Muscle layer of duodenum (tissue), 2 donors: ENCODE results near the gene MED6.

Experiments
- H3K27ac ChIP-seq: one replicate; pipeline ENCODE4 v1.7.0; 2013; ENCODE audit warnings: mild to moderate bottlenecking, low read length
- H3K27me3 ChIP-seq: one replicate; pipeline ENCODE4 v1.7.0; 2013; ENCODE audit warnings: low read depth, mild to moderate bottlenecking, control low read depth, low read length
- H3K36me3 ChIP-seq, 2 donors: one replicate each; pipeline ENCODE4 v1.7.0; 2013; ENCODE audit warnings: low read length in 2 of 2, control low read depth in 1 of 2, mild to moderate bottlenecking in 1 of 2; ENCODE audit not compliant: insufficient read depth in 2 of 2, control insufficient read depth in 1 of 2
- H3K4me1 ChIP-seq, 2 donors: one replicate each; pipeline ENCODE4 v1.7.0; 2013; ENCODE audit warnings: low read length in 2 of 2, mild to moderate bottlenecking in 2 of 2, control low read depth in 1 of 2, moderate library complexity in 1 of 2; ENCODE audit not compliant: insufficient read depth in 2 of 2, control insufficient read depth in 1 of 2
- H3K4me3 ChIP-seq, 2 donors: one replicate each; pipeline ENCODE4 v1.7.0; 2013; ENCODE audit warnings: low read length in 2 of 2, low read depth in 1 of 2, mild to moderate bottlenecking in 1 of 2
- H3K9me3 ChIP-seq, 2 donors: one replicate each; pipeline ENCODE4 v1.7.0; 2013; ENCODE audit warnings: low read length in 2 of 2, control low read depth in 1 of 2, mild to moderate bottlenecking in 1 of 2; ENCODE audit not compliant: control insufficient read depth in 1 of 2
- donor health status: healthy.

Gene MED6, protein sequence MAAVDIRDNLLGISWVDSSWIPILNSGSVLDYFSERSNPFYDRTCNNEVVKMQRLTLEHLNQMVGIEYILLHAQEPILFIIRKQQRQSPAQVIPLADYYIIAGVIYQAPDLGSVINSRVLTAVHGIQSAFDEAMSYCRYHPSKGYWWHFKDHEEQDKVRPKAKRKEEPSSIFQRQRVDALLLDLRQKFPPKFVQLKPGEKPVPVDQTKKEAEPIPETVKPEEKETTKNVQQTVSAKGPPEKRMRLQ

DNA sequence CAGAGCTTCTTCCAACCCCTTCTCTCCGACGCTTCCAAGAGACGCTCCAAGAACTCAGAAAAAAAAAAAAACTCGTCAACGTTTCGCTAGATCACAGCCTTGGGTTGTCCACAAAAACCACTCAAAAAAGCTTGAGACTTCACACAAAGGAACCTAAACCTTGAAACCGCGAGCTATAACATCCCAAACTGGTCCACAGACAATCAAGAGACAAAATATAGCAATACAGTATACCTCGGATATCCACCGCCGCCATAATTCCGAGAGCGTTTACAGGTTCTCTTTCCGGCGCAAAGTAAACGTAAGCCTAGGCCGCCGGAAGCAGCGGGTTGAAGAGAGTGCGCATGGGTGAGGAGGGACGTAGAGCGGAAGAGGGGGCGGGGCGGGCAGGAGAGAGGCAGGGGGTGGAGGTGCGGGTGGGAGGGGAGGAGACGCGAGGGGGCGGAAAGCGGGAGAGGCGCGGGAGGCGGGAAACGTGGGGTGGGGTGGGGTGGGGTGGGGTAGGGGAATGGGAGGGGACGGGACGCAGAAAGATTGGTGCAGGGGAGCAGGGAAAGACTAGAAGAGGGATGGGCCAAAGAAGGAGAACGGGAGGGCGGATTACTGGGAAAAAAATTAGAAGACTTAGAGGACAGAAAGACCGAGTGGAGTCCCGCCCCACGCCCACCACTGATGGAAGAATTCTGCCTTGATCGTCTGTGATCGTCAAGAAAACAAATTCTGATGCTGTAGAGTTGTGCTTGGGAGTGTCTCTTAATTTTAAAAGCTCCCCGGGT lies at the start of gene MED6:
TSS of gene MED6 (minus strand) at position 274 of the 776 bp plus-strand sequence. CDS start at position 256, 18 bp downstream.
- Histone ChIP-seq H3K9me3 (no peaks in the 10 kb centered on the region), H3K4me3 (peak within 1 kb of the TSS; percentile 91 to 99), H3K27ac (peak within 1 kb of the TSS; percentile 85), H3K4me1 (peaks cover 0 to 12% of the 10 kb centered on the region in 2 donors), H3K36me3 (peaks cover 9 to 14% of the 10 kb centered on the region in 2 donors), H3K27me3 (no peaks in the 10 kb centered on the region)

DNA sequence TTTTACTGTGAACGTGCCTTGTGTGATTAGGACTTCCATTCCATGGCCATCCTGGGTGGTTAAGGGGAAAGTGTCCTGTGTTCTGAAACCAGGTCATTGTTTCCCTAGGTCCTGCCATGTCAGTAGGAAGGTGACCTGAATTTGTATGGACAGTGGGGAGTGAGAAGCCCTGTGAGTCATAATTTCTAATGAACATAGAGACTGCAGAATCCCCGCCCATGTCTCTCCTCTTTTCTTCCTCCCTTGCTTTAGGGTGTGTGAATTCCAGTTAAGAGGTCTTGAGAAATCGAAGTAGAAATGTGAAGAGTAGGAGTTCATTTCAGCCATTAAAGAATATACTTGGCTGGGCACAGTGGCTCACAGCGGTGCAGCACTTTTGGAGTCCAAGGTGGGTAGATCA lies 49.3 kb upstream of the MED6 start:
- H3K36me3 ChIP-seq: no peaks in the 10 kb centered on the region
- no peak overlapping the region for H3K27ac ChIP-seq
- no peak overlapping the region for H3K4me3 ChIP-seq
- no peaks in the 10 kb centered on the region for H3K4me1 ChIP-seq
- H3K9me3 ChIP-seq: no peaks in the 10 kb centered on the region
- H3K27me3 ChIP-seq: no peaks in the 10 kb centered on the region

DNA sequence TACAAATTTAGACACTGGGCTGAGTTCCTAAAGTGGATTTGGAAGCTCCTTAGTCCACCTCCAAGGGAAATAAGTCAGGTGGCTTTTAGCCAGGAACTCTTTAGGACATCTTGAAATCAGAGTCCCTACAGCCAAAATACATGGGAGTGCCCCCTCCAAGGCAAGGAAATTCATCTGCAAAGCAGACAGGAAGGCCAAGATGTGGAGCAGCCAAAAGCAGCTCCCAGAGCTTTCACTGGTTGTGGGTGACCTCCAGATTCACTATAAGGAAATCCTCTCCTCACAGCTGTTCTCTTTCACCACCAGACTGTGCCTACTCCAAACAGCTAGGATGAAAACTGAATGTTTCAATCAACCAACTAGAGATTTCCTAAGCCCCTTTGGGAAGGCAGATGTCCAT lies 47.9 kb upstream of the MED6 start:
- Histone ChIP-seq H3K27ac (no peak overlapping the region), H3K4me3 (no peak overlapping the region), H3K36me3 (no peaks in the 10 kb centered on the region), H3K27me3 (peaks cover 2% of the 10 kb centered on the region), H3K4me1 (no peaks in the 10 kb centered on the region), H3K9me3 (no peaks in the 10 kb centered on the region)

DNA sequence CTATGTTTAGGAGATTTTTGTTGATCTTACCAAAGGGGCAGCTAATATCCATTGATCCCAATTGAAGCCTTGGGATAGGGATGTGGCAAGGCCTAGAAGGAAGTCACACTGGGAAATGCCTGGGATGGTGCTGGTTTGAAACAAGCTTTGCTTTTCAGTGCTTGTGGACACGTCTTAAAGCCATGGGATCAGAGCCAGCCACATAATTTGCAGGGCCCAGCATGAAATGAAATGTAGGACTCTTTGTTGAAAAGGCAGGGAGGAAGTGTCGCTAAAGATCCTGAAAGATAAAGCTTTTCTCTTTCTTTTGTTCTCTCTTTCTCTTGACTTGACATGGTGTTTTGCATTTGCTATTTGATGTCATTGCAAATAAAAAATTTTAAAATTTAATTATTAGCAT lies 46.2 kb upstream of the MED6 start:
- Histone ChIP-seq H3K27ac (no peak overlapping the region), H3K4me1 (no peaks in the 10 kb centered on the region)

DNA sequence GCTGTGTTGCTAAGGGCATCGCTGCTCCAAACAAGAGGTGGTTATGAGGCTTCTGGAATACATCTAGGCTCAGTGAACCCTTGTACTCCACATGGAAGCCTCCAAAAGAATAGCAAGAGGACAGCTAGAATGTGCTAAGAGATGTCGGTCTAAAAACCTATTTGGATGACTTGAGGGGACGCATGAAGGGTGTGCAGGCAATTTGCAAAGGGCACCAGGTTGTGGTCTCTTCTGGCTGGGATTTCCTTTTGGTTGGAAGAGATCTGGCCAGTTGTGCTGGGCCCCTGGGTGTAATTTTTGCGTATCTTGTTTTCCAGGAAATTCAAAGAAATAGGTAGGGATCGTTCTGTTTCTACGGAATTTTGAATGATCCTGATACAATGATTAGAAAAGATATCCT lies 45.4 kb upstream of the MED6 start:
- H3K4me1 ChIP-seq: peaks cover 0 to 2% of the 10 kb centered on the region in 2 donors
- H3K27ac ChIP-seq: no peak overlapping the region

More for the DNA sequence above, 46.2 kb upstream of the MED6 start:
- H3K4me3 ChIP-seq: no peak overlapping the region
- no peaks in the 10 kb centered on the region for H3K36me3 ChIP-seq
- H3K9me3 ChIP-seq: no peaks in the 10 kb centered on the region
- peaks cover 10% of the 10 kb centered on the region for H3K27me3 ChIP-seq

DNA sequence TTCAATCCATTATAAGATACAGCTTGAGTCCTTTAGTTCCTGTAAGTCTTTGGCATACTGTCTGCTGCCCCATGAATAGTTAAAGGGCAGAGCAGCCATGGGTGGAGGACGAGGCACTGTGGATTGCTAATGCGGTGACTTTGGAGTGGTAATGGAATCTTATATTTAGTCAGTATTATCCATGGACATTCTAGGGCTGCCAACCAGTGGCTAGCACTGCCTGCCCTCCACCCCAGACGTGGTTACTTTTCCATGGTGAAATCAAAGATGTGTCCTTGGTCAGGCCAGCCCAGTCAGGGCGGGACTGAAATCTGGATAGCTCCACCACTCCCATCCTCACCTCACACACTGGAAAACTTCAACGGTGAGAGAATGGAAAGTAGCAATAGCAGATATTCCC lies 43.5 kb upstream of the MED6 start:
- Histone ChIP-seq H3K9me3 (no peaks in the 10 kb centered on the region), H3K4me3 (no peak overlapping the region), H3K36me3 (no peaks in the 10 kb centered on the region), H3K27me3 (peaks cover 16% of the 10 kb centered on the region), H3K27ac (no peak overlapping the region), H3K4me1 (peaks cover 0 to 6% of the 10 kb centered on the region in 2 donors)

More for the DNA sequence above, 45.4 kb upstream of the MED6 start:
- Histone ChIP-seq H3K27me3 (peaks cover 10% of the 10 kb centered on the region), H3K4me3 (no peak overlapping the region), H3K9me3 (no peaks in the 10 kb centered on the region), H3K36me3 (no peaks in the 10 kb centered on the region)

DNA sequence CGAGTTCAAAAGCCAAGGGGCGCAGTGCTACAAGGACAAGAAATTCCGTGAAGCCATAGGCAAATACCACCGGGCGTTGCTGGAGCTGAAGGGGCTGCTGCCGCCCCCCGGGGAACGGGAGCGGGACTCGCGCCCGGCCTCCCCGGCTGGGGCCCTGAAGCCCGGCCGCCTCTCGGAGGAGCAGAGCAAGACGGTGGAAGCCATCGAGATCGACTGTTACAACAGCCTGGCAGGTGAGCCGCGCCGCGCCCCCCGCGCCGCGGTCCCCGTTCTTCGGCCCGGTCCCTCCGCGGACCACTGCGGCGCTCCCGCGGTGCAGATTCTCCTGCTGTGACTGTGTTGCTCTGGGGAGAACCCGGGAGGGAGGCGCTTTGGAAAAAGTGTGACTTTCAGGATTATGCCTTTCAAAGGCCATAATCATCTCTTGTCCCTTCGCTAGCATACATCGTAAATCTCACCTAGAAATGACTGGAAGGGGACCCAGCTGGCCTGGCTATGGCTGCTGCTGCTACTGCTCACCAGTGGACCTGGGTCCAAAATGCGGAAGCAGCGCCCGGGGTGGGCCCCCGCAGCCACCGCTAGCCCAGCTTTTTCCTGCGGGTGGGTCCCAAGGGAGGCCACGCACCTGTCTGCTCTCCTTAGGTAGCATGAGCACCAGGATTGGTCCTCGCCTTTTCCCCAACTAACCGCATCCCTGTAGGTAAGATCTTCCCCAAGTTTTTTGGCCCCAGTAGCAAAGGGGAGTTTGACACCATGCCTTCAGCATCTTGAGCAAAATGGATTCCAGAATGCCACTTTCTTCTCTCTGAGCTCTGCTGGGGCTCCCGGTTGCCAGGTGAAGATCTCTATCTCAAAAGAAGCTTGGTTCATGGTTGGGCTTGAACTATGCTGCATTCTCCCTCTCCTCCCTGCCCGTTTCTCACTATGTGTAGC lies 42.1 kb upstream of the MED6 start:
- peaks cover 16% of the 10 kb centered on the region for H3K27me3 ChIP-seq
- no peak overlapping the region for H3K27ac ChIP-seq
- H3K4me1 ChIP-seq: peaks cover 0 to 6% of the 10 kb centered on the region in 2 donors
- peak overlapping the region; percentile 39 to 77 for H3K4me3 ChIP-seq
- H3K9me3 ChIP-seq: no peaks in the 10 kb centered on the region
- no peaks in the 10 kb centered on the region for H3K36me3 ChIP-seq

DNA sequence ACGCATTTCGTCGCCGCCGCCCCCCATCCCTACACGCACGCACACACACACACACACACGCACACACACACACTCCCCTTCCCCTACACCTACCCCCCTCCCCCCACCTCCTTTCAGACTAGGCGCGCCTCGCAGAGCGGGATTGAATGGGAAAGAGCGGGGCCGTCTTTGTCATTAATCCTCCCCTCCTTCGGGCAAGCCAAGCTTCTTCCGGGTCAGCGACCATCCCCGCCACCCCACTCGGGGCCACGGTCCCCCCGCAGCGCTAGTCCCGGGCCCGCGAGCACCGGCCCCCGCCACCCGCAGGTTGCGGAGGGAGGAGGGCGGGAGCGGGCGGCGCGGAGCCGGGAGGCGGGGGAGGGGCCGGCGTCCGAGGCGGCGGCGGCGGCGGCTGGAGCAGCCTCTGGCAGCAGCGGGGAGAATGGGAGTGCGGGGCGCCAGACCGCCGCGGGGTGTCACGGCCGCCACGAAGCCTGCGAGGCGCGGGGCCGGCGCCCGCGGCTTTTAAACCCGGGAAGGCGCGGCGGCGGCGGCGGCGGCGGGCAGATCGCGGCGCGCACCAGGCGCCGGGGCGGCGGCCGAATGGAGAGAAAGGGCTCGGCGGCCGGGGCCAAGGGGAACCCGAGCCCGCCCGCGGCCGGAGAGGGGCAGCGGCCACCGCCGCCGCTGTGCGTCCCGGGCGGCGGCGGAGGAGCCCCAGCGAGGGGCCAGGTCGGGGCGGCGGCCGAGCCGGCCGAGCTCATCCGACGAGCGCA lies 41.3 kb upstream of the MED6 start, which contains the start of gene TTC9:
TSS of gene TTC9 (plus strand) at position 369 of the 755 bp plus-strand sequence. CDS start at position 583, 214 bp downstream.
- no peak within 1 kb of the TSS for H3K27ac ChIP-seq
- peak within 1 kb of the TSS; percentile 55 to 77 for H3K4me3 ChIP-seq
- H3K27me3 ChIP-seq: peaks cover 16% of the 10 kb centered on the region
- no peaks in the 10 kb centered on the region for H3K9me3 ChIP-seq
- H3K4me1 ChIP-seq: peaks cover 0 to 6% of the 10 kb centered on the region in 2 donors
- no peaks in the 10 kb centered on the region for H3K36me3 ChIP-seq

DNA sequence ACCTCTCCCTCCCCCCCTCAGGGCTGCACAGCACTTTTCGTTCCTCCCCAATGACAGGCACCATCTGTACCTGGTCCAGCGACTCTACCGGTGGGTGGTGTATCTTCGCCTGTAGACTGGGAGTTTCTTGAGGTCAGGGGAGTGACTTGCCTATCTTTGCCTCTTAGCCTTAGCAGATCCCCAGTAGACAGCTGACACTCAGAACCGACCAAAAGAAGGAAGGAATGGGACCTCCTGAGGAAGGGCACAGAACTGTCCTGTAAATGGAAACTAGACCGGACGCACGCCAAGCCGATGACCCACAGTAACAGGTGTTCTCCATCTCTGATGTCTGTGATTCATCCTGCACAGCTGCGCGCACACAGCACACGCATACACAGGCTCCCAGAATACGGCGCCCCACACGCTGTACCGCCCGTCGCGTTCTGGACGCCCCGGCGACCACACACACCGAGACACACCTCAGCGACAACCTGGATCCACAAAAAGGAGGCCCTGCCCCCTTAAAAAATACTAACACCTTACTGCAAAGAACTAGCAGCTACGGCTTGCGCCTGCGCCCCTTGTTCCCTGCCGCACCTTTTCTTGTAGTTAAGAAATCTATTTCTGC lies 40.6 kb upstream of the MED6 start:
- H3K9me3 ChIP-seq: no peaks in the 10 kb centered on the region
- peak overlapping the region; percentile 55 to 67 for H3K4me3 ChIP-seq
- H3K36me3 ChIP-seq: no peaks in the 10 kb centered on the region
- no peak overlapping the region for H3K27ac ChIP-seq
- peaks cover 16% of the 10 kb centered on the region for H3K27me3 ChIP-seq
- peaks cover 0 to 6% of the 10 kb centered on the region in 2 donors for H3K4me1 ChIP-seq

DNA sequence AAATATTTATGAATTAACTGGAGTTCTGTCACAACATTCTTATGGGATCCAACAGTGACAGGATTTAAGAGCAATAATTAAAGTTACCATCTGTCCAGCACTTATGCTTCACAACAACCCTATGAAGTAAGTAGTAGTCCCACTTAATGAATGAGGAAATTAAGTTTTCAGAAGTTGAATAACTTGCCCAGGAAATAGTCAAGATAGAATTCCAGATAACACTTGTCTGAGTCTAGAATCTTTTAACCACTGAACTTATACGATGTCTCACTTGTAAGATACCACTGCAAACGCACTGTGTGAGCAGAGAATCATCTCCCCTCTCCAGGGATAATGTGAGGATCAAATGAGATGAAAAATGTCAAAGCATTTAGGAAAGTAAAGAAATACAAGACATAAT lies 38.0 kb upstream of the MED6 start:
- H3K27me3 ChIP-seq: peaks cover 14% of the 10 kb centered on the region
- no peaks in the 10 kb centered on the region for H3K9me3 ChIP-seq
- H3K27ac ChIP-seq: no peak overlapping the region
- peaks cover 0 to 6% of the 10 kb centered on the region in 2 donors for H3K4me1 ChIP-seq
- H3K36me3 ChIP-seq: no peaks in the 10 kb centered on the region
- no peak overlapping the region for H3K4me3 ChIP-seq
